Smooth muscle cell of bladder (primary cell): Measurements from ENCODE around the gene FAM174B. TPM values are rescaled to one million over a fixed set of nuclear protein-coding genes. Genes with fewer than 3 reads are reported as not detected.

Experiments used
- total RNA-seq: library from RNA; depleted of rRNA; stranded (reverse); fragments of >200 nt; gene quantifications from 2 replicates; pipeline ENCODE4 v1.2.3, GENCODE V29; 2014

Gene FAM174B
- 1.4 and 2.1 TPM in 2 replicates for total RNA-seq

DNA sequence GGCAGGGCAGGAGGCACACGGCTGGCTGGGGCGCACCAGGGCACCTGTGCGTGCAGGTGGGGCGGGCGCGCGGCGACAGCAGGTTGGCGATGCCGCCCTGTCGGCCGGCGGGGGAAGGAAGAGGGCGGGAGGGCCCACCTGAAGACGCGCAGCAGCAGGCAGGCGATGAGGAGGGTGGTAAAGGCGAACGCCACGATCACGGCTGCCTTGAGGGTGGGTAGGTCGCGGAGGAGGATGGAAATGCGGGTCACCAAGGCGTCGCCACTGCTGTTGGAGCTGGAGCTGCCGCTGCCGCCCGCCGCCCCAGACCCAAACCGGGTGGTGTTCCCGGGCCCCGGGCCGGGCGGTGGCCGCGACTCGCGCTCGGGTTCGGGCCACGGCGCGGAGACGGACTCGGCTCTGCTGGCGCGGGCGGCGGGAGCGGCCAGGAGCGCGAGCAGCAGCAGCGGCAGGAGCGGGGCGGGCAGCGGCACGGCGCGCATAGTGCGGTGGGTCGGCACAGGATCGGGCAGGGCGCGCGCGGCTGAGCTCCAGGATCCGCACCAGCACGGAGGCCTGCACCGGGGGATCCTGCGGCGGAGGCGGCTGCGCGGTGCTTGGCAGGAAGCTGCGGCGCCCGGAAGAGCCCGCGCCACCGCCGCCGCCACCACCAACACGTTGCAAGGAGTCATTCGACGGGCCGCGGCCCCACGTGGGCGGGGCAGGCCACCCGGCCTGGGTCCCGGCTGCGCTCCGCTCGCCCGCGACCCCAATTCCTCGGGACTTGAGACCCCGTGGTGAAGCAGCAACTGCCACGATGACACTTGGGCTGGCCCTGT lies at the start of gene FAM174B:
Gene FAM174B, minus strand, starts transcription at position 598 of the 818 bp plus-strand sequence.

Other genes starting within 250 kb of the FAM174B start
- gene CHD2, start 244.5 kb upstream of the FAM174B start, total RNA-seq: 60.7 and 73.9 TPM in 2 replicates